ENCODE results near the gene ADCY2.
A peak's percentile ranks its signal among the peaks of the same experiment; 100 is the strongest.

Gene ADCY2

DNA sequence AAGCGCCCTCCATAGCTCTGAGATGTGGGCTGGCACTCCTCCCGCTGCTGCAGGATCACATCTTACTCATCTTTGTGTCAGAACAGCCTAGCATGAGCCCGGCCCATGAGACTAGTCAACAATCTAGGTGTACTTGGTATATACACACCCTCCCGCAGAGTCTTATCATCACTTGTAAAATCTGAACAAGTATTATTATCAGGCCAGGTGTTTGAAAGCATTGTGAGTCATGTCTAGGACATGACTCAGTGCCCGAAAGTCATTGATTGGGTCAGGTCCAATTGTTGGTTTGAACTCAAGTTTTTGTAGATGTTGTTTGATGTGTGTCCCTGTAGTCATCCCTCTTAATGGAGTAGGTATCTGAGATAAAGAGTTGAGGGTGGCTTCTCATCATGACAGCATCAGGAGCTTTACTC, 346.3 kb downstream of the ADCY2 start:
- TF ChIP-seq, protein P1, sequence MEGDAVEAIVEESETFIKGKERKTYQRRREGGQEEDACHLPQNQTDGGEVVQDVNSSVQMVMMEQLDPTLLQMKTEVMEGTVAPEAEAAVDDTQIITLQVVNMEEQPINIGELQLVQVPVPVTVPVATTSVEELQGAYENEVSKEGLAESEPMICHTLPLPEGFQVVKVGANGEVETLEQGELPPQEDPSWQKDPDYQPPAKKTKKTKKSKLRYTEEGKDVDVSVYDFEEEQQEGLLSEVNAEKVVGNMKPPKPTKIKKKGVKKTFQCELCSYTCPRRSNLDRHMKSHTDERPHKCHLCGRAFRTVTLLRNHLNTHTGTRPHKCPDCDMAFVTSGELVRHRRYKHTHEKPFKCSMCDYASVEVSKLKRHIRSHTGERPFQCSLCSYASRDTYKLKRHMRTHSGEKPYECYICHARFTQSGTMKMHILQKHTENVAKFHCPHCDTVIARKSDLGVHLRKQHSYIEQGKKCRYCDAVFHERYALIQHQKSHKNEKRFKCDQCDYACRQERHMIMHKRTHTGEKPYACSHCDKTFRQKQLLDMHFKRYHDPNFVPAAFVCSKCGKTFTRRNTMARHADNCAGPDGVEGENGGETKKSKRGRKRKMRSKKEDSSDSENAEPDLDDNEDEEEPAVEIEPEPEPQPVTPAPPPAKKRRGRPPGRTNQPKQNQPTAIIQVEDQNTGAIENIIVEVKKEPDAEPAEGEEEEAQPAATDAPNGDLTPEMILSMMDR (IDR thresholded peaks at IDR 0.05; ENCODE audit: low read depth, low read length, missing control alignments), result no peak
- no peak overlapping the region for H3K4me3 ChIP-seq (replicated peaks; ENCODE audit: low read depth, low read length)
- no peak for DNase-seq (ENCODE audit: extremely low read depth, low read depth)

DNA sequence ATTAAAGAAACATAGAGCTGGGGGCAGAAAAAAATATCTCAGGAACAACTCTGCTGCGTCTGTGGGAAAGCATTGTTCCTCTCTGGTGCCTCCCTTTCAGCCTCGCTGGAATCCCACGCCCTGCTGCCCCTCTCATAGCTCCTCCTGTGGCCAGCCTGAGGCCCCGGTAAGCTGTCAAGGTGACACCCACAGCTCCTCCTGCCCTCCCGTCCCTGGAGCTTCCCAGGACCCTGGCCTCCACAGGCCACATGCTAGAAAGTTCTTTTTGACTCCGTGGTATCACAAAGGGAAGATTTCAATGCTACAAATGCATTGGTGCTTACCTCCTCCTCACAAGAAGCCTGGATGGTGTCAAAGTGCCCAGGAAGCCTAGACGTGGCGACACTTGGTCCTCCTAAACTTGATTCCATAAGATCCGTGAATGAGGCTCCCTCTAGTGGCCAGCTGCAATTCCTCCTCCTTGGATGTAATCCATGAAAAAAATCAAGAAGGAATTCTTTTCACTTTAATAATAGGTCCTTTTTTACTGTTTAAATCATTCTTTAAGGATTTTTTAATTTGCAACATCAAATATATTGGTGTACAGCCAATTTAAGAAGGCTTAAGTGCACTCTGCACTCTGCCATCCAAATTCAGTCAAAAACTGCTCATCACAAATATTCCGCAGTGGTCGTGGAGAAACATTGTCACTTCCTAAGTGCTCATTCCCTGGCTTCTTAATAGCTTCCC, 350.1 kb downstream of the ADCY2 start:
- peak; percentile 48 for DNase-seq (ENCODE audit: extremely low read depth, low read depth)
- TF ChIP-seq, protein P1 (IDR thresholded peaks at IDR 0.05; ENCODE audit: low read depth, low read length, missing control alignments), result peak; percentile 95
- no peak overlapping the region for H3K4me3 ChIP-seq (replicated peaks; ENCODE audit: low read depth, low read length)

DNA sequence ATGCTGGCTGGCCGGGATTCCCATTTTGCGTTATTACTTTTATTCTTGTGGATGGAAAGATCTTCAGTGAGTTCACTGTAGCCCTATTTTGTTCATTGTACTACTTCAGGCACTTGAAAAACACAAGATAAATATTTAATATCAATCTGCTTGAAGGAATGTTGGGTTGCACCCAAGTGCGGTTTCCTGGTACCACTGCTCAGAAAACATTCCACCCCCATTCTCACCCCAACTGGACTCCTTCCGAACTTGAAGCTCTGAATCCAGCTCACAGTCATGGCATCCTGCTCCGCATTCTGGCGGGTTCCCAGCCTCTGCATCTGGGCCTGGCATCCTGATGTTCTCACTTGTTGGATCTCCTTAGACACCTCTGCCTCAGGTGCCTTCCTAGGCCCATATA, 351.8 kb downstream of the ADCY2 start:
- H3K4me3 ChIP-seq (replicated peaks; ENCODE audit: low read depth, low read length), result no peak overlapping the region
- TF ChIP-seq, protein P1 (IDR thresholded peaks at IDR 0.05; ENCODE audit: low read depth, low read length, missing control alignments), result no peak
- DNase-seq (ENCODE audit: extremely low read depth, low read depth), result no peak

DNA sequence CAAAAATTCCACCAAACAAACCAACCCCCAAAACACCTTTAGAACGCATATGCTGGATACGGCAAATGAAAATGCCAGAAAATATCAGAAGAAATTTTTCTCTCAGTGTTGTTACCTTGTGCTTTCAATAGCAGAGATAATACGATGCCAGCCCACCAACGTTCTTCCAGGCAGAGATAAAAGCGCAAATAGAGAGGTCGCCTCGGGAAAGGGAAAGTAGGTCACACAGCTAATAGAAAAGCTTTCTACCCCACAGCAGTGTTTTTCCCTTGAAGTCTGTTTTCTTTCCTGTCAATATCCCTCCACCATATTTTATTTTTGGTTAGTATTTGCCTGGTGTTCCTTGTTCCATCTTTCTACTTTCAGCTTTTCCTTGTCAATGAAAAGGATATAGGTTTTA, 353.7 kb downstream of the ADCY2 start:
- H3K4me3 ChIP-seq (replicated peaks; ENCODE audit: low read depth, low read length), result no peak overlapping the region
- TF ChIP-seq, protein P1 (IDR thresholded peaks at IDR 0.05; ENCODE audit: low read depth, low read length, missing control alignments), result no peak
- no peak for DNase-seq (ENCODE audit: extremely low read depth, low read depth)

DNA sequence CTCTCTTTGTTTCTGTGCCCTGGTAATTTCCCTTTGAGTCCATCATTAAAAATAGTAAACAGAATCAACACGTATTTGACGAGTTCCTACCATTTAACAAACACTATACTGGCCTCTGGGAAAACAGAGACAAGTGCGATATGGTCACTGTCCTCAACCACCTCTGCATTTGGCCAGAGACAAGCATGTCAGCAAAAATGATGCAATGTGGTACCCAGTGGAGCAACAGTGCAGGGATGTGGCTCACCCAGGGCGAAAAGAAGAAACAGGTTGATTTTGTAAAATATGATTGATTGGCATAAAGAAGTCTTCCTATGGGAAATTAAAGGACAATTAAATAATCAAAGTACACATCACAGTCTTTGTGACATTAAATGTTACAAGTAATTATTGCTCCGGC, 355.9 kb downstream of the ADCY2 start:
- TF ChIP-seq, protein P1 (IDR thresholded peaks at IDR 0.05; ENCODE audit: low read depth, low read length, missing control alignments), result no peak
- no peak for DNase-seq (ENCODE audit: extremely low read depth, low read depth)
- H3K4me3 ChIP-seq (replicated peaks; ENCODE audit: low read depth, low read length), result no peak overlapping the region

DNA sequence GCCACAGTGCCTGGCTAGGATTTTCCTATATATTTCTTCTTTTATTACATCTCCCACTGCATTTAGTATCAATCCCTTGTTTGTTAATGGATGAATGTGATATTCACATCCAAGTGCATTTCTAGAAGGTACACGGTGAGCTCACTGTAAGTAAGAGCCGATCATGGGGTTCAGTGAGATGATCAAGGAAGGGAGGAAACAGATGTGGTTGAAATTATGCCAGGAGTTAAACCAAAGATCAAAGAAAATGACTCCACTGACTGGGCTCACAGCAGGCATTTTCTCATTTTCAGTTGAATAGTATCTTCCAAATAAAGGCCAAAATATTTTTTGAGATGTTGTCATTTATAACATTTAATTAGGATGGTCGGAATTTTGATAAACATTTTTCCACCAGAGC, 357.2 kb downstream of the ADCY2 start:
- no peak overlapping the region for H3K4me3 ChIP-seq (replicated peaks; ENCODE audit: low read depth, low read length)
- TF ChIP-seq, protein P1 (IDR thresholded peaks at IDR 0.05; ENCODE audit: low read depth, low read length, missing control alignments), result no peak
- DNase-seq (ENCODE audit: extremely low read depth, low read depth), result no peak

DNA sequence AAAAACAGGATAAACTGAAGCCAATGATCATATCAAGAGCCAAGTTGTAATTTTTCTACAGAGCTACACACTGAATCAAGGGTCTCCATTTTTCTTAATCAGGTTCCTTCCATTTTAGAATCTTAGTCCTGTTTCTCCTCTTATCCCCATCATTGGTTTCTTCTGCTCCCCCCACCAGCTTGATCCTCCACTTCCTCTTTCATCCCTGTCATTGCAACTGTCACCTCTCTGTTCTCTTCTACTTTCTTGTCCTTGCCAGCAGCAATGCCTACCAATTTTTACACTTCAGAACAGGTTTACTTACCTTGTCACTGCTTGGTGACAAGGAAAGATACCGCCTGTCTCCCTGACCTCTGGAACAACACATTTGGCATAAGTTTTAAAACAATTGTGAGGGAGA, 357.7 kb downstream of the ADCY2 start:
- DNase-seq (ENCODE audit: extremely low read depth, low read depth), result no peak
- TF ChIP-seq, protein P1 (IDR thresholded peaks at IDR 0.05; ENCODE audit: low read depth, low read length, missing control alignments), result no peak

More for the DNA sequence above, 357.7 kb downstream of the ADCY2 start:
- H3K4me3 ChIP-seq (replicated peaks; ENCODE audit: low read depth, low read length), result no peak overlapping the region
